ENCODE results near the gene TRPM4. TPM values are rescaled to one million over a fixed set of nuclear protein-coding genes. Genes with fewer than 3 reads are reported as not detected.
A peak's percentile ranks its signal among the peaks of the same experiment; 100 is the strongest.

The TRPM4 gene
- polyA plus RNA-seq, 4 donors: 15.8 to 298 (median 92.6) TPM

GRCh38 chr19:49231389-49231788 lies 73.8 kb downstream of the TRPM4 start:
- Histone ChIP-seq H3K4me3 (ENCODE audit: low read depth in 1 of 3, low read length in 3 of 3) (no peak overlapping the region), H3K27me3 (ENCODE audit: control insufficient read depth in 3 of 3, insufficient read depth in 3 of 3, low read length in 3 of 3) (no peaks in the 10 kb centered on the region), H3K4me1 (ENCODE audit: control insufficient read depth in 3 of 3, insufficient read depth in 2 of 3, low read depth in 1 of 3, low read length in 2 of 3) (no peaks in the 10 kb centered on the region), H3K27ac (ENCODE audit: low read depth in 1 of 3, low read length in 2 of 3) (no peak overlapping the region), H3K36me3 (ENCODE audit: control insufficient read depth in 3 of 3, insufficient read depth in 2 of 3, low read depth in 1 of 3, low read length in 3 of 3) (no peaks in the 10 kb centered on the region), H3K9me3 (ENCODE audit: control insufficient read depth in 2 of 2, insufficient read depth in 1 of 2, low read depth in 1 of 2, low read length in 1 of 2) (peaks cover 0 to 7% of the 10 kb centered on the region in 2 donors)
- 71 to 86% (median 77%) methylated on average over 7 of the region's 7 CpGs for WGBS, 3 donors
- FAIRE-seq (no peak), DNase-seq (no peak)

- H3K9me3 ChIP-seq (ENCODE audit: control insufficient read depth in 2 of 2, insufficient read depth in 1 of 2, low read depth in 1 of 2, low read length in 1 of 2): peaks cover 0 to 7% of the 10 kb centered on the region in 2 donors
- H3K27ac ChIP-seq (ENCODE audit: low read depth in 1 of 3, low read length in 2 of 3): no peak overlapping the region
- DNase-seq (no peak), FAIRE-seq (no peak)
- H3K4me3 ChIP-seq (ENCODE audit: low read depth in 1 of 3, low read length in 3 of 3): no peak overlapping the region
- 76 to 80% (median 78%) methylated on average over 9 of the region's 9 CpGs for whole genome bisulfite sequencing, 3 donors
- H3K4me1 ChIP-seq (ENCODE audit: control insufficient read depth in 3 of 3, insufficient read depth in 2 of 3, low read depth in 1 of 3, low read length in 2 of 3): no peaks in the 10 kb centered on the region
- no peaks in the 10 kb centered on the region for H3K27me3 ChIP-seq (ENCODE audit: control insufficient read depth in 3 of 3, insufficient read depth in 3 of 3, low read length in 3 of 3)
- no peaks in the 10 kb centered on the region for H3K36me3 ChIP-seq (ENCODE audit: control insufficient read depth in 3 of 3, insufficient read depth in 2 of 3, low read depth in 1 of 3, low read length in 3 of 3)
Observed at GRCh38 chr19:49231804-49232203, 74.2 kb downstream of the TRPM4 start.

- H3K4me1 ChIP-seq (ENCODE audit: control insufficient read depth in 3 of 3, insufficient read depth in 2 of 3, low read depth in 1 of 3, low read length in 2 of 3): no peaks in the 10 kb centered on the region
- no peak overlapping the region for H3K4me3 ChIP-seq (ENCODE audit: low read depth in 1 of 3, low read length in 3 of 3)
- H3K36me3 ChIP-seq (ENCODE audit: control insufficient read depth in 3 of 3, insufficient read depth in 2 of 3, low read depth in 1 of 3, low read length in 3 of 3): no peaks in the 10 kb centered on the region
- FAIRE-seq: no peak
- H3K9me3 ChIP-seq (ENCODE audit: control insufficient read depth in 2 of 2, insufficient read depth in 1 of 2, low read depth in 1 of 2, low read length in 1 of 2): peaks cover 0 to 7% of the 10 kb centered on the region in 2 donors
- H3K27ac ChIP-seq (ENCODE audit: low read depth in 1 of 3, low read length in 2 of 3): no peak overlapping the region
- no peaks in the 10 kb centered on the region for H3K27me3 ChIP-seq (ENCODE audit: control insufficient read depth in 3 of 3, insufficient read depth in 3 of 3, low read length in 3 of 3)
- no peak for DNase-seq
- 85 to 88% (median 86%) methylated on average over 1 of the region's 1 CpG for whole genome bisulfite sequencing, 3 donors
Observed at GRCh38 chr19:49233163-49233562, 75.6 kb downstream of the TRPM4 start.

- no peak overlapping the region for H3K27ac ChIP-seq (ENCODE audit: low read depth in 1 of 3, low read length in 2 of 3)
- no peaks in the 10 kb centered on the region for H3K4me1 ChIP-seq (ENCODE audit: control insufficient read depth in 3 of 3, insufficient read depth in 2 of 3, low read depth in 1 of 3, low read length in 2 of 3)
- no peaks in the 10 kb centered on the region for H3K27me3 ChIP-seq (ENCODE audit: control insufficient read depth in 3 of 3, insufficient read depth in 3 of 3, low read length in 3 of 3)
- H3K36me3 ChIP-seq (ENCODE audit: control insufficient read depth in 3 of 3, insufficient read depth in 2 of 3, low read depth in 1 of 3, low read length in 3 of 3): no peaks in the 10 kb centered on the region
- DNase-seq (peak in 1 of 2 donors; percentile 57), FAIRE-seq (no peak)
- no peaks in the 10 kb centered on the region for H3K9me3 ChIP-seq (ENCODE audit: control insufficient read depth in 2 of 2, insufficient read depth in 1 of 2, low read depth in 1 of 2, low read length in 1 of 2)
- no peak overlapping the region for H3K4me3 ChIP-seq (ENCODE audit: low read depth in 1 of 3, low read length in 3 of 3)
- 20 to 68% (median 29%) methylated on average over 7 of the region's 7 CpGs for WGBS, 3 donors
Observed at GRCh38 chr19:49241769-49242168, 84.2 kb downstream of the TRPM4 start.

GRCh38 chr19:49243129-49243528 lies 85.5 kb downstream of the TRPM4 start:
- Histone ChIP-seq H3K9me3 (ENCODE audit: control insufficient read depth in 2 of 2, insufficient read depth in 1 of 2, low read depth in 1 of 2, low read length in 1 of 2) (no peaks in the 10 kb centered on the region), H3K4me1 (ENCODE audit: control insufficient read depth in 3 of 3, insufficient read depth in 2 of 3, low read depth in 1 of 3, low read length in 2 of 3) (no peaks in the 10 kb centered on the region), H3K4me3 (ENCODE audit: low read depth in 1 of 3, low read length in 3 of 3) (no peak overlapping the region), H3K27ac (ENCODE audit: low read depth in 1 of 3, low read length in 2 of 3) (no peak overlapping the region), H3K36me3 (ENCODE audit: control insufficient read depth in 3 of 3, insufficient read depth in 2 of 3, low read depth in 1 of 3, low read length in 3 of 3) (no peaks in the 10 kb centered on the region), H3K27me3 (ENCODE audit: control insufficient read depth in 3 of 3, insufficient read depth in 3 of 3, low read length in 3 of 3) (no peaks in the 10 kb centered on the region)
- no peak for FAIRE-seq
- no peak for DNase-seq
- WGBS, 3 donors: 43 to 56% (median 53%) methylated on average over 6 of the region's 6 CpGs

- Histone ChIP-seq H3K4me3 (ENCODE audit: low read depth in 1 of 3, low read length in 3 of 3) (no peak overlapping the region), H3K36me3 (ENCODE audit: control insufficient read depth in 3 of 3, insufficient read depth in 2 of 3, low read depth in 1 of 3, low read length in 3 of 3) (no peaks in the 10 kb centered on the region), H3K27ac (ENCODE audit: low read depth in 1 of 3, low read length in 2 of 3) (no peak overlapping the region), H3K9me3 (ENCODE audit: control insufficient read depth in 2 of 2, insufficient read depth in 1 of 2, low read depth in 1 of 2, low read length in 1 of 2) (no peaks in the 10 kb centered on the region), H3K27me3 (ENCODE audit: control insufficient read depth in 3 of 3, insufficient read depth in 3 of 3, low read length in 3 of 3) (no peaks in the 10 kb centered on the region), H3K4me1 (ENCODE audit: control insufficient read depth in 3 of 3, insufficient read depth in 2 of 3, low read depth in 1 of 3, low read length in 2 of 3) (no peaks in the 10 kb centered on the region)
- FAIRE-seq (no peak), DNase-seq (no peak)
- 83 to 85% (median 85%) methylated on average over 11 of the region's 11 CpGs for WGBS, 3 donors
Observed at GRCh38 chr19:49243726-49244125, 86.1 kb downstream of the TRPM4 start.

GRCh38 chr19:49244256-49244655 lies 86.7 kb downstream of the TRPM4 start:
- Histone ChIP-seq H3K9me3 (ENCODE audit: control insufficient read depth in 2 of 2, insufficient read depth in 1 of 2, low read depth in 1 of 2, low read length in 1 of 2) (no peaks in the 10 kb centered on the region), H3K4me3 (ENCODE audit: low read depth in 1 of 3, low read length in 3 of 3) (no peak overlapping the region), H3K27me3 (ENCODE audit: control insufficient read depth in 3 of 3, insufficient read depth in 3 of 3, low read length in 3 of 3) (no peaks in the 10 kb centered on the region), H3K36me3 (ENCODE audit: control insufficient read depth in 3 of 3, insufficient read depth in 2 of 3, low read depth in 1 of 3, low read length in 3 of 3) (no peaks in the 10 kb centered on the region), H3K4me1 (ENCODE audit: control insufficient read depth in 3 of 3, insufficient read depth in 2 of 3, low read depth in 1 of 3, low read length in 2 of 3) (no peaks in the 10 kb centered on the region), H3K27ac (ENCODE audit: low read depth in 1 of 3, low read length in 2 of 3) (no peak overlapping the region)
- DNase-seq (no peak), FAIRE-seq (no peak)
- WGBS, 3 donors: 94 to 98% (median 96%) methylated on average over 9 of the region's 9 CpGs

GRCh38 chr19:49247676-49248075 lies 90.1 kb downstream of the TRPM4 start:
- Histone ChIP-seq H3K9me3 (ENCODE audit: control insufficient read depth in 2 of 2, insufficient read depth in 1 of 2, low read depth in 1 of 2, low read length in 1 of 2) (no peaks in the 10 kb centered on the region), H3K27me3 (ENCODE audit: control insufficient read depth in 3 of 3, insufficient read depth in 3 of 3, low read length in 3 of 3) (peaks cover 0 to 5% (median 2%) of the 10 kb centered on the region in 3 donors), H3K27ac (ENCODE audit: low read depth in 1 of 3, low read length in 2 of 3) (no peak overlapping the region), H3K4me1 (ENCODE audit: control insufficient read depth in 3 of 3, insufficient read depth in 2 of 3, low read depth in 1 of 3, low read length in 2 of 3) (no peaks in the 10 kb centered on the region), H3K4me3 (ENCODE audit: low read depth in 1 of 3, low read length in 3 of 3) (no peak overlapping the region), H3K36me3 (ENCODE audit: control insufficient read depth in 3 of 3, insufficient read depth in 2 of 3, low read depth in 1 of 3, low read length in 3 of 3) (no peaks in the 10 kb centered on the region)
- 66 to 71% (median 70%) methylated on average over 1 to 2 of the region's 2 CpGs for WGBS, 3 donors
- DNase-seq (no peak), FAIRE-seq (no peak)

- no peaks in the 10 kb centered on the region for H3K4me1 ChIP-seq (ENCODE audit: control insufficient read depth in 3 of 3, insufficient read depth in 2 of 3, low read depth in 1 of 3, low read length in 2 of 3)
- FAIRE-seq (no peak), DNase-seq (no peak)
- H3K4me3 ChIP-seq (ENCODE audit: low read depth in 1 of 3, low read length in 3 of 3): no peak overlapping the region
- H3K36me3 ChIP-seq (ENCODE audit: control insufficient read depth in 3 of 3, insufficient read depth in 2 of 3, low read depth in 1 of 3, low read length in 3 of 3): no peaks in the 10 kb centered on the region
- peaks cover 0 to 8% (median 2%) of the 10 kb centered on the region in 3 donors for H3K27me3 ChIP-seq (ENCODE audit: control insufficient read depth in 3 of 3, insufficient read depth in 3 of 3, low read length in 3 of 3)
- H3K9me3 ChIP-seq (ENCODE audit: control insufficient read depth in 2 of 2, insufficient read depth in 1 of 2, low read depth in 1 of 2, low read length in 1 of 2): no peaks in the 10 kb centered on the region
- H3K27ac ChIP-seq (ENCODE audit: low read depth in 1 of 3, low read length in 2 of 3): no peak overlapping the region
- WGBS, 3 donors: 75 to 84% (median 80%) methylated on average over 2 of the region's 2 CpGs
Observed at GRCh38 chr19:49249933-49250332, 92.3 kb downstream of the TRPM4 start.

Measured in small intestine (tissue), 7 donors.